ENCODE measurements around the gene ORAI2. TPM values are rescaled to one million over a fixed set of nuclear protein-coding genes. Genes with fewer than 3 reads are reported as not detected.
"Not testable (repeated sequence)": the region's sequence is repeated elsewhere in the genome, so short reads cannot be mapped to it uniquely, and the experiment has no call there.

ORAI2 gene
- polyA plus RNA-seq, 5 donors = 9.5 to 21.5 (median 10.5) TPM

- DNase-seq = not testable (repeated sequence)
These were observed 61.2 kb downstream of the ORAI2 start for GRCh38 chr7:102494473-102495149.

GRCh38 chr7:102496861-102497260, 63.5 kb downstream of the ORAI2 start:
- DNase-seq = not testable (repeated sequence)

- not testable (repeated sequence) for DNase-seq
These were observed 63.9 kb downstream of the ORAI2 start for GRCh38 chr7:102497308-102497707.

- DNase-seq = not testable (repeated sequence)
These were observed 64.9 kb downstream of the ORAI2 start for GRCh38 chr7:102498321-102498720.

- not testable (repeated sequence) for DNase-seq
These were observed 69.8 kb downstream of the ORAI2 start for GRCh38 chr7:102503141-102503540.

GRCh38 chr7:102505298-102506185, 72.2 kb downstream of the ORAI2 start:
- not testable (repeated sequence) for DNase-seq

Other genes with a start within 250 kb of the ORAI2 start
- 1 to 10 TPM; 2.4 to 6.3 (median 2.6) TPM for gene SH2B2, start 146.7 kb upstream of the ORAI2 start, polyA plus RNA-seq (ENCODE audit: insufficient read depth in 1 of 5, insufficient read length in 5 of 5, low replicate concordance in 1 of 5)
- gene SPDYE6, start 77.1 kb upstream of the ORAI2 start, polyA plus RNA-seq (ENCODE audit: insufficient read depth in 1 of 5, insufficient read length in 5 of 5, low replicate concordance in 1 of 5) = 1 to 10 TPM; 2.0 to 8.6 (median 3.2) TPM
- 10 to 100 TPM; 38.1 to 44.9 (median 42.2) TPM for gene PRKRIP1, start 37.2 kb upstream of the ORAI2 start, polyA plus RNA-seq (ENCODE audit: insufficient read depth in 1 of 5, insufficient read length in 5 of 5, low replicate concordance in 1 of 5)
- 10 to 100 TPM in 4 of 5 donors, 1 to 10 TPM in 1; 9.2 to 15.1 (median 11.5) TPM for gene ALKBH4, start 31.3 kb downstream of the ORAI2 start, polyA plus RNA-seq (ENCODE audit: insufficient read depth in 1 of 5, insufficient read length in 5 of 5, low replicate concordance in 1 of 5)
- gene LRWD1, start 31.4 kb downstream of the ORAI2 start, polyA plus RNA-seq (ENCODE audit: insufficient read depth in 1 of 5, insufficient read length in 5 of 5, low replicate concordance in 1 of 5) = 10 to 100 TPM; 11.6 to 24.6 (median 16.4) TPM
- gene POLR2J, start 45.3 kb downstream of the ORAI2 start, polyA plus RNA-seq (ENCODE audit: insufficient read depth in 1 of 5, insufficient read length in 5 of 5, low replicate concordance in 1 of 5) = 10 to 100 TPM; 22.2 to 38.5 (median 27.3) TPM
- 10 to 100 TPM in 1 of 5 donors, 1 to 10 TPM in 4; 2.4 to 12.2 (median 5.5) TPM for gene RASA4B, start 84.2 kb downstream of the ORAI2 start, polyA plus RNA-seq (ENCODE audit: insufficient read depth in 1 of 5, insufficient read length in 5 of 5, low replicate concordance in 1 of 5)
- gene UPK3BL2, start 110.1 kb downstream of the ORAI2 start, polyA plus RNA-seq (ENCODE audit: insufficient read depth in 1 of 5, insufficient read length in 5 of 5, low replicate concordance in 1 of 5) = 10 to 100 TPM; 12.7 to 19.7 (median 16.6) TPM
- 10 to 100 TPM in 1 of 5 donors, 1 to 10 TPM in 4; 2.9 to 14.3 (median 9.7) TPM for gene SPDYE2, start 117.7 kb downstream of the ORAI2 start, polyA plus RNA-seq (ENCODE audit: insufficient read depth in 1 of 5, insufficient read length in 5 of 5, low replicate concordance in 1 of 5)
- gene POLR2J3, start 139.0 kb downstream of the ORAI2 start, polyA plus RNA-seq (ENCODE audit: insufficient read depth in 1 of 5, insufficient read length in 5 of 5, low replicate concordance in 1 of 5) = 100 to 1,000 TPM in 2 of 5 donors, 10 to 100 TPM in 3; 72.1 to 109 (median 94.3) TPM
- gene RASA4, start 183.2 kb downstream of the ORAI2 start, polyA plus RNA-seq (ENCODE audit: insufficient read depth in 1 of 5, insufficient read length in 5 of 5, low replicate concordance in 1 of 5) = 10 to 100 TPM; 12.9 to 34.7 (median 29.6) TPM
- 10 to 100 TPM; 11.3 to 41.4 (median 21.5) TPM for gene UPK3BL1, start 209.2 kb downstream of the ORAI2 start, polyA plus RNA-seq (ENCODE audit: insufficient read depth in 1 of 5, insufficient read length in 5 of 5, low replicate concordance in 1 of 5)
- 1 to 10 TPM; 1.2 to 3.1 (median 2.0) TPM for gene SPDYE2B, start 216.7 kb downstream of the ORAI2 start, polyA plus RNA-seq (ENCODE audit: insufficient read depth in 1 of 5, insufficient read length in 5 of 5, low replicate concordance in 1 of 5)
- gene POLR2J2, start 238.1 kb downstream of the ORAI2 start, polyA plus RNA-seq (ENCODE audit: insufficient read depth in 1 of 5, insufficient read length in 5 of 5, low replicate concordance in 1 of 5) = 1 to 10 TPM in 4 of 5 donors, under 1 TPM in 1; 0.53 to 4.8 (median 2.9) TPM